Measurements from ENCODE around the gene GOLGA8S. TPM values are rescaled to one million over a fixed set of nuclear protein-coding genes. Genes with fewer than 3 reads are reported as not detected.

GOLGA8S gene
- 0.13 to 0.18 TPM (median 0.16 TPM) in 5 replicates for total RNA-seq (2022; extraction: Qiagen RNA extraction)

GRCh38 chr15:23354448-23354847 is at the start of gene GOLGA8S:
Gene GOLGA8S (plus strand): TSS chr15:23354748. CDS start chr15:23354810, 62 bp downstream.

GRCh38 chr15:23334096-23334495 is 20.5 kb upstream of the GOLGA8S start, which contains the start of gene GOLGA6L26:
Gene GOLGA6L26 (minus strand): TSS chr15:23334196. CDS start chr15:23334135, 61 bp downstream.

Other genes with a start within 250 kb of the GOLGA8S start
- not detected in 5 replicates for gene GOLGA6L1, start 217.9 kb upstream of the GOLGA8S start, total RNA-seq (2022; extraction: Qiagen RNA extraction)
- not detected in 5 replicates for gene GOLGA6L26, start 20.6 kb upstream of the GOLGA8S start, total RNA-seq (2022; extraction: Qiagen RNA extraction)
- not detected in 5 replicates for gene GOLGA6L2, start 92.5 kb downstream of the GOLGA8S start, total RNA-seq (2022; extraction: Qiagen RNA extraction)
- 1.5 to 2.8 TPM (median 2.5 TPM) in 5 replicates for gene MKRN3, start 210.9 kb downstream of the GOLGA8S start, total RNA-seq (2022; extraction: Qiagen RNA extraction)

All from A549 treated with CORT108297 at 1 μM for 4 hours (cell line).